Measurements from ENCODE around the gene PCBP3. TPM values are rescaled to one million over a fixed set of nuclear protein-coding genes. Genes with fewer than 3 reads are reported as not detected.

PCBP3 gene
- total RNA-seq, 1 donor from 2014 or later: not detected

GRCh38 chr21:45764792-45765191, 121.3 kb downstream of the PCBP3 start:
- no peak for TF ChIP-seq CTCF (IDR thresholded peaks at IDR 0.05; ENCODE audit: insufficient read depth, low read length, severe bottlenecking)
- Histone ChIP-seq H3K36me3 (ENCODE audit: control insufficient read depth, insufficient read depth, low read length) (no peaks in the 10 kb centered on the region), H3K4me3 (ENCODE audit: low read depth, low read length) (no peak overlapping the region), H3K27me3 (ENCODE audit: control insufficient read depth, insufficient read depth, low read length) (no peaks in the 10 kb centered on the region)
- FAIRE-seq (no peak), DNase-seq (ENCODE audit: low read depth) (no peak)

DNA sequence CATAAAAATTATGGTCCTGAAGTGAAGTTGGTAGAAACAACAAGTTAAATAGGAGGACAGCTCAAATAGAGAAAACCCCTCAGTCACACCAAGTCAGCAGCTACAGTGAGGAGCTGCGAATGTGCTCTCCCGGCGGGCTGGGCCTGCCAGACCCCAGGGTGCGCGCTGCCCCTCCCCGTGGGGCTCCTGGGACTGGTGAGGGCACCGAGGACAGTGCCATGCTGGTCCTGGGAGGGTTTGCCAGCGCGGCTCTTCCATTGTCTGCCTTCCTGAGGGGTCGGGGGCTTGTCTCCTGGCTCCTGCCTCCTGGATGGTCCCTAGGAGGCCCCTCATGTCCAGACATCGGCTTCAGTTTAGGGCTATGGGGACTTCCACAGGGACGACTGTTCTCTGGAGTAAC, 121.8 kb downstream of the PCBP3 start:
- FAIRE-seq (no peak), DNase-seq (ENCODE audit: low read depth) (no peak)
- H3K36me3 ChIP-seq (ENCODE audit: control insufficient read depth, insufficient read depth, low read length): no peaks in the 10 kb centered on the region
- H3K27me3 ChIP-seq (ENCODE audit: control insufficient read depth, insufficient read depth, low read length): no peaks in the 10 kb centered on the region
- TF ChIP-seq CTCF (IDR thresholded peaks at IDR 0.05; ENCODE audit: insufficient read depth, low read length, severe bottlenecking): no peak
- H3K4me3 ChIP-seq (ENCODE audit: low read depth, low read length): no peak overlapping the region

GRCh38 chr21:45766055-45766454, 122.5 kb downstream of the PCBP3 start:
- DNase-seq (ENCODE audit: low read depth) (no peak), FAIRE-seq (no peak)
- Histone ChIP-seq H3K27me3 (ENCODE audit: control insufficient read depth, insufficient read depth, low read length) (no peaks in the 10 kb centered on the region), H3K4me3 (ENCODE audit: low read depth, low read length) (no peak overlapping the region), H3K36me3 (ENCODE audit: control insufficient read depth, insufficient read depth, low read length) (no peaks in the 10 kb centered on the region)
- TF ChIP-seq CTCF (IDR thresholded peaks at IDR 0.05; ENCODE audit: insufficient read depth, low read length, severe bottlenecking): no peak

DNA sequence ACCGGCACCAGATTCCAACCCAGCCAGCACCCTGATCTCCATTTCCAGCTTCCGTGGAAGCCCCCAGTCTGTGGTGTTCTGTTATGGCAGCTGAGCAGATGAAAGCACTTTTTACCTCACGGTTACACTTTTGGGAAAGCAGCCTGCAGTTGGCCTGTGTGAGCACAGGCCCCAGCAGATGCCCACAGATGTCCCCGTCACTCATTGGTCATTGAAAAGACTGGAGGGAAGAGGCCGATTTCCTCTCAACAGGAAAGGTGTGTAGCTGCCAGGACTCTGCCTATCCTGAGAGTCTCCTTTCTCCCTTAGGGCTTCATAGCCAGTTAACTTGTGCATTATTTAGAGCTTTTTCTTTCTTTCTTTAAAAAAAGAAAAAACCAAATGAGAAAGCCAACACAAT, 123.0 kb downstream of the PCBP3 start:
- Histone ChIP-seq H3K36me3 (ENCODE audit: control insufficient read depth, insufficient read depth, low read length) (no peaks in the 10 kb centered on the region), H3K27me3 (ENCODE audit: control insufficient read depth, insufficient read depth, low read length) (no peaks in the 10 kb centered on the region), H3K4me3 (ENCODE audit: low read depth, low read length) (no peak overlapping the region)
- DNase-seq (ENCODE audit: low read depth) (no peak), FAIRE-seq (peak; percentile 70)
- no peak for TF ChIP-seq CTCF (IDR thresholded peaks at IDR 0.05; ENCODE audit: insufficient read depth, low read length, severe bottlenecking)

GRCh38 chr21:45767071-45768006, 123.8 kb downstream of the PCBP3 start:
- no peak overlapping the region for H3K4me3 ChIP-seq (ENCODE audit: low read depth, low read length)
- TF ChIP-seq CTCF (IDR thresholded peaks at IDR 0.05; ENCODE audit: insufficient read depth, low read length, severe bottlenecking): no peak
- FAIRE-seq: no peak

More at GRCh38 chr21:45767071-45768006, 123.8 kb downstream of the PCBP3 start:
- no peak for DNase-seq (ENCODE audit: low read depth)
- Histone ChIP-seq H3K36me3 (ENCODE audit: control insufficient read depth, insufficient read depth, low read length) (no peaks in the 10 kb centered on the region), H3K27me3 (ENCODE audit: control insufficient read depth, insufficient read depth, low read length) (no peaks in the 10 kb centered on the region)

All from bronchial epithelial cell (primary cell).